ENCODE data around the gene ANAPC16. TPM values are rescaled to one million over a fixed set of nuclear protein-coding genes. Genes with fewer than 3 reads are reported as not detected.
"Not testable (repeated sequence)": the region's sequence is repeated elsewhere in the genome, so short reads cannot be mapped to it uniquely, and the experiment has no call there.

Gene ANAPC16
- total and polyA plus RNA-seq, 10 donors = 70.8 to 239 (median 106) TPM

- WGBS, 5 donors = 83 to 95% (median 92%) methylated on average over 7 of the region's 7 CpGs
- intact Hi-C loops (cut with DNase I; ENCODE audit: low total_unique reads) = no loop called here
- no peak for DNase-seq
- H3K4me1 ChIP-seq = peaks cover 0 to 14% (median 0%) of the 10 kb centered on the region in 6 donors
- H3K27me3 ChIP-seq (replicated peaks in 1 of 7) = no peaks in the 10 kb centered on the region
- H3K27ac ChIP-seq = no peak overlapping the region
- H3K4me3 ChIP-seq = no peak overlapping the region
- peaks cover 0 to 100% (median 80%) of the 10 kb centered on the region in 6 donors for H3K36me3 ChIP-seq
- TF ChIP-seq POLR2AphosphoS5 (IDR thresholded peaks at IDR 0.05) (no peak), POLR2A (IDR thresholded peaks at IDR 0.05) (no peak), CTCF (IDR thresholded peaks at IDR 0.05 in 8 of 11, conservative IDR thresholded peaks at IDR 0.05 in 3 of 11) (no peak)
- H3K9me3 ChIP-seq = no peaks in the 10 kb centered on the region
Measured at GRCh38 chr10:72206511-72207229, 9.1 kb upstream of the ANAPC16 start.

- H3K4me3 ChIP-seq; H3K9me3 ChIP-seq; intact Hi-C loops (cut with DNase I; ENCODE audit: low total_unique reads); H3K27ac ChIP-seq; DNase-seq; H3K27me3 ChIP-seq (replicated peaks in 1 of 7): not testable (repeated sequence)
- WGBS, 5 donors = 37 to 60% (median 50%) methylated on average over 2 of the region's 2 CpGs
- H3K36me3 ChIP-seq = peaks cover 0 to 96% (median 73%) of the 10 kb centered on the region in 6 donors
- peaks cover 0 to 31% (median 6%) of the 10 kb centered on the region in 6 donors for H3K4me1 ChIP-seq
Measured at GRCh38 chr10:72208526-72208925, 7.3 kb upstream of the ANAPC16 start.

- not testable (repeated sequence) for H3K9me3 ChIP-seq; H3K4me3 ChIP-seq; H3K27me3 ChIP-seq (replicated peaks in 1 of 7); DNase-seq; H3K27ac ChIP-seq
- H3K4me1 ChIP-seq = peaks cover 11 to 53% (median 22%) of the 10 kb centered on the region in 6 donors
- intact Hi-C loops (cut with DNase I; ENCODE audit: low total_unique reads) = loop anchor here (10.0 kb wide), 1 partner anchor 63 kb away; the partner anchor contains the start of gene DDIT4
- H3K36me3 ChIP-seq = peaks cover 0 to 67% (median 55%) of the 10 kb centered on the region in 6 donors
- WGBS, 5 donors = 86 to 95% (median 89%) methylated on average over 11 of the region's 11 CpGs
Measured at GRCh38 chr10:72211381-72211780, 4.4 kb upstream of the ANAPC16 start.

- intact Hi-C loops (cut with DNase I; ENCODE audit: low total_unique reads) = loop anchor here (10.0 kb wide), 1 partner anchor 63 kb away; the partner anchor contains the start of gene DDIT4
- peaks cover 0 to 63% (median 51%) of the 10 kb centered on the region in 6 donors for H3K36me3 ChIP-seq
- WGBS, 5 donors = 91 to 100% (median 95%) methylated on average over 2 of the region's 2 CpGs
Measured at GRCh38 chr10:72211832-72212231, 4.0 kb upstream of the ANAPC16 start.

GRCh38 chr10:72218325-72218724 lies 2.5 kb downstream of the ANAPC16 start:
- H3K27ac ChIP-seq = peak overlapping the region; percentile 55 to 99 (median 96)
- 3 to 25% (median 16%) methylated on average over 1 of the region's 1 CpG for WGBS, 5 donors
- no peak for TF ChIP-seq CTCF (IDR thresholded peaks at IDR 0.05 in 8 of 11, conservative IDR thresholded peaks at IDR 0.05 in 3 of 11)
- H3K36me3 ChIP-seq = peaks cover 0 to 30% (median 17%) of the 10 kb centered on the region in 6 donors
- H3K4me1 ChIP-seq = peaks cover 54 to 92% (median 78%) of the 10 kb centered on the region in 6 donors
- H3K27me3 ChIP-seq (replicated peaks in 1 of 7) = no peaks in the 10 kb centered on the region
- no peaks in the 10 kb centered on the region for H3K9me3 ChIP-seq
- peak overlapping the region in 4 of 8 donors; percentile 1 to 83 (median 36) for H3K4me3 ChIP-seq
- DNase-seq = no peak
- intact Hi-C loops (cut with DNase I; ENCODE audit: low total_unique reads) = loop anchor here (10.0 kb wide), 1 partner anchor 56 kb away; the partner anchor contains the start of gene DDIT4

More at GRCh38 chr10:72211832-72212231, 4.0 kb upstream of the ANAPC16 start:
- H3K27me3 ChIP-seq (replicated peaks in 1 of 7); H3K9me3 ChIP-seq; H3K4me3 ChIP-seq; H3K27ac ChIP-seq; DNase-seq: not testable (repeated sequence)
- H3K4me1 ChIP-seq = peaks cover 11 to 57% (median 24%) of the 10 kb centered on the region in 6 donors
